RWPE1 (cell line): ENCODE data around the gene LRRC37A3.
"Not testable (repeated sequence)": the region's sequence is repeated elsewhere in the genome, so short reads cannot be mapped to it uniquely, and the experiment has no call there.

Experiments
- CTCF ChIA-PET: fragments of 350-600 bp; sonication (Branson Sonifier 250); formaldehyde crosslinking; extraction: SDS; loops from one replicate; lab custom pipeline; 2021; lab: Yijun Ruan, JAX
- POLR2A ChIA-PET: fragments of 400-600 bp; formaldehyde crosslinking; extraction: SDS; loops from one replicate; lab custom pipeline; 2020; ENCODE audit warnings: antibody characterized with exemption; ENCODE audit not compliant: low non-redundant PET; lab: Yijun Ruan, JAX
- DNase-seq: peaks from one replicate; pipeline ENCODE4 v3.0.0; 2012; ENCODE audit warnings: low spot score
- H3K27ac ChIP-seq: fragments of 450-650 bp; 2 replicates; pipeline ENCODE4 v1.5.1; 2017
- TF ChIP-seq, protein P1 (sequence below): fragments of 450-650 bp; conservative IDR thresholded peaks from 2 replicates; pipeline ENCODE4 v1.5.1; 2017; ENCODE audit warnings: low read depth, mild to moderate bottlenecking

Gene LRRC37A3

DNA sequence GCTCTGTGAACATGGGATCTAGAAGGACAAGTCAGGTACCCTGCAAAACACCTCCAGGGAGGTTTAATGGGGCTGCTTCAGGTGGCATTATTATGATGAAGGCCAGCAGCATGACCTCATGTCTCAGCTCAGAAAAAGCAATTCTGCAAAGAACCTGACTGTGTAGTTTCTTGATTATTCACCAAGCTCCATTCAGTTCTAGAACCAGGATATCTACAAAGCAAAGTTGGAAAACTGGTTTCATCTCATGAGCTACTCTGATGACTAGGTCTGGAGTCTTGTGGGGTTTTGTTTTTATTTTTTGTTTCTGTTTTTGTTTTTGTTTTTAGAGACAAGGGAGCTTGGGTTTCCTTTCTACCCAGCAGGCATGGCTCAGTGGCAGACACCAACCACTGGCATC, 19.0 kb upstream of the LRRC37A3 start:
- POLR2A ChIA-PET = no interaction called here
- H3K27ac ChIP-seq = no peak overlapping the region
- TF ChIP-seq, protein P1, sequence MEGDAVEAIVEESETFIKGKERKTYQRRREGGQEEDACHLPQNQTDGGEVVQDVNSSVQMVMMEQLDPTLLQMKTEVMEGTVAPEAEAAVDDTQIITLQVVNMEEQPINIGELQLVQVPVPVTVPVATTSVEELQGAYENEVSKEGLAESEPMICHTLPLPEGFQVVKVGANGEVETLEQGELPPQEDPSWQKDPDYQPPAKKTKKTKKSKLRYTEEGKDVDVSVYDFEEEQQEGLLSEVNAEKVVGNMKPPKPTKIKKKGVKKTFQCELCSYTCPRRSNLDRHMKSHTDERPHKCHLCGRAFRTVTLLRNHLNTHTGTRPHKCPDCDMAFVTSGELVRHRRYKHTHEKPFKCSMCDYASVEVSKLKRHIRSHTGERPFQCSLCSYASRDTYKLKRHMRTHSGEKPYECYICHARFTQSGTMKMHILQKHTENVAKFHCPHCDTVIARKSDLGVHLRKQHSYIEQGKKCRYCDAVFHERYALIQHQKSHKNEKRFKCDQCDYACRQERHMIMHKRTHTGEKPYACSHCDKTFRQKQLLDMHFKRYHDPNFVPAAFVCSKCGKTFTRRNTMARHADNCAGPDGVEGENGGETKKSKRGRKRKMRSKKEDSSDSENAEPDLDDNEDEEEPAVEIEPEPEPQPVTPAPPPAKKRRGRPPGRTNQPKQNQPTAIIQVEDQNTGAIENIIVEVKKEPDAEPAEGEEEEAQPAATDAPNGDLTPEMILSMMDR = no peak
- DNase-seq = no peak
- CTCF ChIA-PET = interaction anchor here (0.6 to 1.2 kb wide), 3 partner anchors 19 to 163 kb away, joined by 3 to 6 read pairs (median 4); partner anchors contain the start of gene LRRC37A3

- H3K27ac ChIP-seq = no peak overlapping the region
- no peak for DNase-seq
- ChIA-PET POLR2A (no interaction called here), CTCF (no interaction called here)
- TF ChIP-seq, protein P1 = no peak
These were observed 16.8 kb upstream of the LRRC37A3 start for GRCh38 chr17:64936117-64936516.

DNA sequence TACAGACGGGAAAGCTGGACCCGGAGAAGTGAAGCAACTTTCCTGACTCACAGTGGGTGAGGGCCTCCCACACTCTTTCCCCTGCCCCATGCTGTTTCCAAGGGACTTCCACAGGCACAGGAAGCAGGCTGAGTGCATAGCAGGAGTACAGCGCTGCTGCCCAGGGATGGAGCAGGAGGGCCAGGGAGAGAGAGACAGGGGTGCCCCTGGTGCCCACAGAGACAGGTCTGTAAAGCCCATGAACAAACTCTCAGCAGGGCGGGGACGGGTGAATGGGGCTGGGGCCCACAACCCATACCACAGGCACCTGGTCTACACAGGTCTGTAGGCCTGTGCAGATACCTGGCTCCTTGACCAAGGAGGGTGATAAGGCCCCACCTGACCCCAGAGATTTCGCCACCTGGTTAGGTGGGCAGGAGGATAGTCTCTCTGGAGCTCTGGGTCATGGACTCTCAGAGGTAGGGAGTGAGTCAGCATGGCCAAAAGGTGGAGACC, 15.1 kb upstream of the LRRC37A3 start:
- DNase-seq, POLR2A ChIA-PET: not testable (repeated sequence)

GRCh38 chr17:64932850-64933249, 13.6 kb upstream of the LRRC37A3 start:
- DNase-seq, POLR2A ChIA-PET, H3K27ac ChIP-seq, CTCF ChIA-PET: not testable (repeated sequence)

More for the DNA sequence above, 15.1 kb upstream of the LRRC37A3 start:
- H3K27ac ChIP-seq, CTCF ChIA-PET: not testable (repeated sequence)

DNA sequence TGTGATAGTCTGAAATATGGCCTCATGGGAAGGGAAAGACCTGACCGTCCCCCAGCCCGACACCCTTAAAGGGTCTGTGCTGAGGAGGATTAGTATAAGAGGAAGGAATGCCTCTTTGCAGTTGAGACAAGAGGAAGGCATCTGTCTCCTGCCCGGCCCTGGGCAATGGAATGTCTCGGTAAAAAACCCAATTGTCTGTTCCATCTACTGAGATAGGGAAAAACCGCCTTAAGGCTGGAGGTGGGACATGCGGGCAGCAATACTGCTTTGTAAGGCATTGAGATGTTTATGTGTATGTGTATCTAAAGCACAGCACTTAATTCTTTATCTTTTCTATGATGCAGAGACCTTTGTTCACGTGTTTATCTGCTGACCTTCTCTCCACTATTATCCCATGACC, 11.1 kb upstream of the LRRC37A3 start:
- DNase-seq, H3K27ac ChIP-seq, POLR2A ChIA-PET: not testable (repeated sequence)
- CTCF ChIA-PET = interaction anchor here (0.6 kb wide), 1 partner anchor 67 kb away, joined by 3 read pairs; no protein-coding TSS in a partner anchor

GRCh38 chr17:64929419-64930209, 10.3 kb upstream of the LRRC37A3 start:
- DNase-seq, POLR2A ChIA-PET, H3K27ac ChIP-seq: not testable (repeated sequence)
- CTCF ChIA-PET = interaction anchor here (0.6 kb wide), 1 partner anchor 66 kb away, joined by 3 read pairs; no protein-coding TSS in a partner anchor

DNA sequence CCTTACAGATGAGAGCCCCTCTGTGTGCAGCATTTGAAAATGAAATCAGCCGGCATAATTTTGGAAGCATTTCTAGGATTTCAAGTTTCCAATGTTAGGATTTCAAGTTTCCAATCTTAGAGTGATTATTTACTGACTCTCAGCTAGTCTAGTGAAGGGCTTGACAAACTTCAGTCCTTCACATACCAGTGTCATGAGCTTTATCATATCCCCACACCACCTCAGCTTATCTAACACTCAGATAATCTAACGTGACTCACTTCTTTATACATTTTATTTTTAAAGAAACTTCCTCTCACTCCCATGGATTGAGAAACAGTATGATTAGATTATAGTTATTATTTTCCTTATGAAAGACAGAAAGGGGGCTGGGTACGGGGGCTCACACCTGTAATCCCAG, 9.4 kb upstream of the LRRC37A3 start:
- H3K27ac ChIP-seq, POLR2A ChIA-PET, CTCF ChIA-PET, DNase-seq: not testable (repeated sequence)

- CTCF ChIA-PET = interaction anchor here (0.6 to 0.7 kb wide), 3 partner anchors 23 to 273 kb away, joined by 3 to 4 read pairs (median 4); no protein-coding TSS in a partner anchor
- DNase-seq, H3K27ac ChIP-seq, POLR2A ChIA-PET: not testable (repeated sequence)
- TF ChIP-seq, protein P1 = peak; percentile 71
These were observed 8.2 kb upstream of the LRRC37A3 start for GRCh38 chr17:64927444-64927843.

DNA sequence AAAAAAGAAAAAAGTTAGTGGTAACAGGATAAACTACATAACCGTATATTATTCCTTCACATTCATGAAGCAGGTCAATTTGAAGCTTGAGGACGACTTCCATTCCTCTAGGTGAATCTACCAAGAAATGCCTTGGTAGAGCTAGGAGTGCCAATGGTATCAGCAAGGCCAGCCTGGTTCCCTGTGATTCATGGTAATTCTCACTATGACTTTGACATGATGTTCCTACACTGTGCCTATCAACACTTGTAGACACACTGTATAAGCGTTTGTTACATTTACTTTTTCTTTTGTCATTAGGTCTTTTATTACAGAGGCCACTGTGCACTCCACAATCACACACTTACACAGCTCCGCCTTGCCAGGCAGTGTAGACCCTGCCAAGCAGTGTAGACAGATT, 7.2 kb upstream of the LRRC37A3 start:
- H3K27ac ChIP-seq, POLR2A ChIA-PET, CTCF ChIA-PET, DNase-seq: not testable (repeated sequence)

DNA sequence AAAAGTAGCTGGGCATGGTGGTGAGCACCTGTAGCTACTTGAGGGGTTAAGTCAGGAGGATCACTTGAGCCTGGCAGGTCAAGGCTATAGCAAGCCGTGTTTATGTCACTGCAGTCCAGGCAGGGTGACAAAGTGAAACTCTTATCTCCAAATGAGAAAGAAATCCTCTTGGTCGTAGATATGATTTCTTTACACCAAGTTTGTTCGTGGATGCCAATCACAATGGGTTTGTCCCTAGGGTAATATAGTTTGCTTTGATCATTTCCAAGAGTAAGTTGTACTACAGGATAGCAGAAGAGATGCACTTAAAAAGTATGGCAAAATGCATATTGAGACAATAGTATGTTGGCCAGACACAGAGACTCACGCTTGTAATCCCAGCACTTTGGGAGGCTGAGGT, 6.0 kb upstream of the LRRC37A3 start:
- H3K27ac ChIP-seq, POLR2A ChIA-PET, CTCF ChIA-PET, DNase-seq: not testable (repeated sequence)

GRCh38 chr17:64923051-64923568, 3.8 kb upstream of the LRRC37A3 start:
- DNase-seq, H3K27ac ChIP-seq, CTCF ChIA-PET, POLR2A ChIA-PET: not testable (repeated sequence)
